Neural cell (in vitro differentiated cells): ENCODE measurements around the gene OTOF.

Experiments
- EP300 ChIP-seq: fragments of 450-650 bp; conservative IDR thresholded peaks from 2 replicates; pipeline ENCODE4 v1.6.1; 2014; ENCODE audit warnings: antibody characterized with exemption, mild to moderate bottlenecking, moderate library complexity; ENCODE audit not compliant: poor library complexity, severe bottlenecking
- EZH2 ChIP-seq: fragments of 200-600, 300-800 bp; shearing (Covaris generic), sonication (generic); IDR thresholded peaks from 2 replicates; pipeline ENCODE4 v1.6.1; 2014; ENCODE audit warnings: antibody characterized with exemption, low read length, borderline replicate concordance, mild to moderate bottlenecking; ENCODE audit not compliant: insufficient read depth, poor library complexity, severe bottlenecking
- MXI1 ChIP-seq: fragments of 450-650 bp; conservative IDR thresholded peaks from 2 replicates; pipeline ENCODE4 v1.6.1; 2014; ENCODE audit warnings: antibody characterized with exemption, mild to moderate bottlenecking; ENCODE audit not compliant: poor library complexity, severe bottlenecking
- POLR2AphosphoS5 ChIP-seq: IDR thresholded peaks from 2 replicates; pipeline ENCODE4 v1.6.1; 2012
- RAD21 ChIP-seq: fragments of 450-650 bp; conservative IDR thresholded peaks from 2 replicates; pipeline ENCODE4 v1.6.1; 2014; ENCODE audit warnings: antibody characterized with exemption, mild to moderate bottlenecking, moderate library complexity
- REST ChIP-seq: IDR thresholded peaks from 2 replicates; pipeline ENCODE4 v1.6.1; 2012; ENCODE audit warnings: borderline replicate concordance
- SMC3 ChIP-seq: fragments of 450-650 bp; conservative IDR thresholded peaks from 2 replicates; pipeline ENCODE4 v1.6.1; 2014; ENCODE audit warnings: antibody characterized with exemption, mild to moderate bottlenecking, moderate library complexity; ENCODE audit not compliant: poor library complexity
- TAF1 ChIP-seq: IDR thresholded peaks from 2 replicates; pipeline ENCODE4 v1.6.1; 2012; ENCODE audit warnings: low read depth
- TF ChIP-seq, protein P1 (sequence below): fragments of 450-650 bp; IDR thresholded peaks from 2 replicates; pipeline ENCODE4 v1.5.1; 2014; ENCODE audit warnings: antibody characterized with exemption, mild to moderate bottlenecking, moderate library complexity; ENCODE audit not compliant: poor library complexity, severe bottlenecking

- TF ChIP-seq MXI1 (no peak), EZH2 (no peak), TAF1 (no peak), EP300 (no peak), POLR2AphosphoS5 (no peak), RAD21 (no peak), REST (no peak), SMC3 (no peak)
- TF ChIP-seq, protein P1, sequence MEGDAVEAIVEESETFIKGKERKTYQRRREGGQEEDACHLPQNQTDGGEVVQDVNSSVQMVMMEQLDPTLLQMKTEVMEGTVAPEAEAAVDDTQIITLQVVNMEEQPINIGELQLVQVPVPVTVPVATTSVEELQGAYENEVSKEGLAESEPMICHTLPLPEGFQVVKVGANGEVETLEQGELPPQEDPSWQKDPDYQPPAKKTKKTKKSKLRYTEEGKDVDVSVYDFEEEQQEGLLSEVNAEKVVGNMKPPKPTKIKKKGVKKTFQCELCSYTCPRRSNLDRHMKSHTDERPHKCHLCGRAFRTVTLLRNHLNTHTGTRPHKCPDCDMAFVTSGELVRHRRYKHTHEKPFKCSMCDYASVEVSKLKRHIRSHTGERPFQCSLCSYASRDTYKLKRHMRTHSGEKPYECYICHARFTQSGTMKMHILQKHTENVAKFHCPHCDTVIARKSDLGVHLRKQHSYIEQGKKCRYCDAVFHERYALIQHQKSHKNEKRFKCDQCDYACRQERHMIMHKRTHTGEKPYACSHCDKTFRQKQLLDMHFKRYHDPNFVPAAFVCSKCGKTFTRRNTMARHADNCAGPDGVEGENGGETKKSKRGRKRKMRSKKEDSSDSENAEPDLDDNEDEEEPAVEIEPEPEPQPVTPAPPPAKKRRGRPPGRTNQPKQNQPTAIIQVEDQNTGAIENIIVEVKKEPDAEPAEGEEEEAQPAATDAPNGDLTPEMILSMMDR: no peak
Observed at GRCh38 chr2:26470601-26471260, 7.2 kb downstream of the OTOF start.
